ENCODE measurements around the gene TTLL10. TPM values are rescaled to one million over a fixed set of nuclear protein-coding genes. Genes with fewer than 3 reads are reported as not detected.

The TTLL10 gene, protein sequence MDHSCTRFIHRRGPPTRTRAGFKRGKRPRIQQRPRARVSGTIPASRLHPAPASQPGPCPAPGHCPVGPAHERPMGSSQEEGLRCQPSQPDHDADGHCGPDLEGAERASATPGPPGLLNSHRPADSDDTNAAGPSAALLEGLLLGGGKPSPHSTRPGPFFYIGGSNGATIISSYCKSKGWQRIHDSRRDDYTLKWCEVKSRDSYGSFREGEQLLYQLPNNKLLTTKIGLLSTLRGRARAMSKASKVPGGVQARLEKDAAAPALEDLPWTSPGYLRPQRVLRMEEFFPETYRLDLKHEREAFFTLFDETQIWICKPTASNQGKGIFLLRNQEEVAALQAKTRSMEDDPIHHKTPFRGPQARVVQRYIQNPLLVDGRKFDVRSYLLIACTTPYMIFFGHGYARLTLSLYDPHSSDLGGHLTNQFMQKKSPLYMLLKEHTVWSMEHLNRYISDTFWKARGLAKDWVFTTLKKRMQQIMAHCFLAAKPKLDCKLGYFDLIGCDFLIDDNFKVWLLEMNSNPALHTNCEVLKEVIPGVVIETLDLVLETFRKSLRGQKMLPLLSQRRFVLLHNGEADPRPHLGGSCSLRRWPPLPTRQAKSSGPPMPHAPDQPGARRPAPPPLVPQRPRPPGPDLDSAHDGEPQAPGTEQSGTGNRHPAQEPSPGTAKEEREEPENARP
- total RNA-seq = not detected in 2 replicates

DNA sequence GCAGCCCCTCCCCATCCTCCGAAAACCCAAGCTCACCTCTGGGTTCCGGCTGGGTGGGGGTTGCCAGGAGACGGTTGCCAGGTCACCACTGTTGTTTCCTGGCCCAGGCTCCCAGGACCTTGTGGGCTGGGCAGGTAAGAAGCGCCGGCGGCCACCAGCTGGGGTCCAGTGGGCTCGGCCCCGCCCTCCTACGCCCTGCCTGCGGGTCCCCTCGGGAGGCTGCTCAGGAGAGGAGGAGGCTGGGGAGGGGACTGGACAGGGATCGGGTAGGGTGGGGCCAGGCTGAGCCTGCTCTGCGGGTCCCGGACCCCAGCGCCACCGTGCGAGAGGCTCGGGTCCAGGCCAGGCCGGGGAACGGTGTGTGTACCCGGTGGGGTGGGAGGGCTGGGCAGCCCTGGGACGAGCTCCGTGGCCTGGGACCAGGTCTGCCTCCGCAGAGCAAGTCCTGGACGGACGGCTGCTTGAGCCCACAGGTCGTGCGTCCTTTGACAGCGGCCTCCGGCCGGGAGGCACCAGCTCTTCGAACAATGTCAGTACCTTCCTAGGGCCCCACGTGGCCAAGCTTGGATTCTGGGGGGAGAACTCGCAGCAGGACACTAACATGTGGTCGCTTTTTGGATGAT is at the start of gene TTLL10:
Gene TTLL10, plus strand, starts transcription at position 88 of the 623 bp plus-strand sequence. CDS start 5,336 bp downstream, outside the sequence.

DNA sequence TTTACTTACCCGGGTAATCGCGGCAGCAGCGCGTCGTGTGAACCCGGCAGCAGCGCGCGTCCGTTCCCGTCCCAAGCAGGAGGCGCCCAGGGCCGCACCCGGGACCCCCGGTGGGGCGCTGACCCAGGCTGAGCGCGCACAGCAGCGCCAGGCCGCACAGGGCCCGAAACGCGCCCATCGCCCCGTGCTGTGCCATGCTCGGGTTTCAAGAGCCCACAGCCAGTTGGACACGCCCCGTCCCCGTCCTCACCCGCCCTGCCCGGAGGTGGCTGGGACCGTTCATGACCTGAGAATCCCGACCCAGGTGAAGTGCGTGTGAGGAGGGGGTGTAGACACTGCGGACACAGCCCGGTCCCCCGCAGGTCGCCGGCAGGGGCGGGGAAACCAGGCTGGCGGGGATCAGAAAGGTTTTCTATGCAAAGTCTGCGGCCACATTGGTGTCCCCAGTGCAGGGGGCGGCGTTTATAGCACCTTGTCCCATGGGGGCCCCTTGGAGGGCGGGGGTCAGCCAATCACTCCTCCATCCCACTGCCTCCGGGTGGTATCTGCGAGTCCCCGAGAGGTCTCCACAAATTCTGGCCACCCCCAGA is 32.8 kb downstream of the TTLL10 start, which contains the start of gene TNFRSF18:
Gene TNFRSF18, minus strand, starts transcription at position 217 of the 590 bp plus-strand sequence. Its CDS starts 21 bp downstream, at position 196.

DNA sequence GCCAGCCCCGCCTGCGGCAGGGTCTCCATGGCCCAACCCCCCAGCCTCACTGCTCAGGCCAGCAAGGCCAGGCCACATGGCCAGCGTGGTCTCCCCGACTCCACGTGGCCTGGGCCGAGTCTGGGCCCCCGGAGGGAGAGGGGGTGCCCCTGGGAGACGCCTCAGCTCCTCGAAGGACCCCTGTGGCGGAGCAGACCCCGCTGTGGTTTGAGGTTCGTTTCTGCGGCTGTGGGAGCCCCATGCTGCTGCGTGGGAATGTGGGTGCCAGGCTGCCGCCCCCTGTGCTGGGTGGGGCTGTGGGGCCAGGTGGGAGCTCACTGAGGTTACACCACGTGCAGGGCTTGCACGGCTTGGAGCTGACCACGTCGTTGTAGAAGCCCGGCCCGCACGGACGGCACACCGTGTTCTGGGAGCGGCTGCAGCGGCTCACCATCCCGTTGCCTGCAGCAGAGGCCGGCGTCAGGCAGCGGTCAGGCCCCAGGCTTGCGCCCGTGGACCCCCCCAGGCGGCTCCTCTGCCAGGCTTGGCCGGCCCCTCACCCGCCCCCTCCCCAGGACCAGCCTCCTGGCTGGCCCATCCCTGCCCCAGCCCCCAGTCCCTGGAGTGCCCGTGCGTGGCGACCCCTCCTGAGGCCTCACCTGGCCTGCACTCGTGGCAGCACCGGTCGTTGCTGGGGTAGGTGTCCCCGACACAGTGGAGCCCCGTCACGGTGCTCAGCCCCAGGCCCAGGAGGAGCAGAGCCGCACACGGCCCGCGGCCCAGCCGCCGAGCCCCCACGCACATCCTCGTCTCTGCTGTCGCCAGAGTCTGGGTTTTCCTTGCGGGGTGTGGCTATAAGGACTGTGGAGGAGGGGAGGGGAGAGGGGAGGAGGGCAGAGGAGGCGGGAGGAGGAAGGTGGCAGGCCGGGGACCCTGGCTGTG is 39.9 kb downstream of the TTLL10 start, which contains the start of gene TNFRSF4:
Gene TNFRSF4, minus strand, starts transcription at position 809 of the 921 bp plus-strand sequence. Its CDS starts 26 bp downstream, at position 783.

DNA sequence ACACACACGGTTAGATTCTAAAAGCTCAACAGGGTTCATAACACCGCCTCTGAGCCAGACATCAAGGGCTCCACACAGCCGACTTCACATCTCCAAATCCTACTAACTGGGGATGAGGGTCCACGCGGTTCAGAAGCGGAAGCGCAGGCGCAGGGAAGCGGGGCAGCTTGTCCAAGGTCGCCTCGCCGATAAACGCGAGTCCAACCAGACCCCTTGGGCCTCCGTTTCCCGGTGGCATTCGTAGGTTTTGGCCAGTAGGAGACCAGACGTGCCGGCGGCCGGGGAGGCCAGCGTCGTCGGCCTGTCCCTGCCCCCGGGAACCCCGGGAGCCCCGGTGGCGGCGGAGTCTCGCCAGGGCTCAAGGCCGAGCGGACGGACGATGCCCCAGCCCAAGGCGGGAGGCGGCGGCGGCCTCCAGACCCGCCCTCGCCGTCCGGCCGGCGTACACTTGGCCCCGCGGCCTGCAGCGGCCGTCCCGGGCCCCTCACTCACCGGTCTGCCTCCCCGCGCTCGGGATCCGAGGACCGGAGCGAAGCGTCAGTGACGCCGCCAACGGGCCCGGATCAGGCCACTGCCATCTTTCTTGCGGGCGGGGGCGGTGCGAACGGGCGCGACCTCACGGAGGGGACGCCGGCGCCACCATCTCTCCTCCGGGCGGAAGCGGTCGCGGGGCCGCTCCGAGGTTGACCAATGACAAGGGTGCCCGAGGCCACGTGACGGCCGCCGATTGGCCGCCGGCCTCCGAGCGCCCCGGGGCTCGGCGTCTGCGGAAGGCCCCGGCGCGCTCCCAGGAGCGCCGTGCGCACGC is 57.9 kb downstream of the TTLL10 start, which contains the start of gene SDF4:
Gene SDF4, minus strand, starts transcription at position 602 of the 808 bp plus-strand sequence. CDS start 3,229 bp downstream, outside the sequence.

DNA sequence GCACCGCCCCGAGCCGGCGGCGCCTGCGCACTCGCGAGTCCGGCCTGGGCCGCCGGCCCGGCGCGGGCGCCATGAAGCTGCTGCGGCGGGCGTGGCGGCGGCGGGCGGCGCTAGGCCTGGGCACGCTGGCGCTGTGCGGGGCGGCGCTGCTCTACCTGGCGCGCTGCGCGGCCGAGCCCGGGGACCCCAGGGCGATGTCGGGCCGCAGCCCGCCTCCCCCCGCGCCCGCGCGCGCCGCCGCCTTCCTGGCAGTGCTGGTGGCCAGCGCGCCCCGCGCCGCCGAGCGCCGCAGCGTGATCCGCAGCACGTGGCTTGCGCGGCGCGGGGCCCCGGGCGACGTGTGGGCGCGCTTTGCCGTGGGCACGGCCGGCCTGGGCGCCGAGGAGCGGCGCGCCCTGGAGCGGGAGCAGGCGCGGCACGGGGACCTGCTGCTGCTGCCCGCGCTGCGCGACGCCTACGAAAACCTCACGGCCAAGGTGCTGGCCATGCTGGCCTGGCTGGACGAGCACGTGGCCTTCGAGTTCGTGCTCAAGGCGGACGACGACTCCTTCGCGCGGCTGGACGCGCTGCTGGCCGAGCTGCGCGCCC is 58.6 kb downstream of the TTLL10 start, which contains the start of gene B3GALT6:
Gene B3GALT6, plus strand, starts transcription at position 30 of the 588 bp plus-strand sequence. Its CDS starts 42 bp downstream, at position 72.

DNA sequence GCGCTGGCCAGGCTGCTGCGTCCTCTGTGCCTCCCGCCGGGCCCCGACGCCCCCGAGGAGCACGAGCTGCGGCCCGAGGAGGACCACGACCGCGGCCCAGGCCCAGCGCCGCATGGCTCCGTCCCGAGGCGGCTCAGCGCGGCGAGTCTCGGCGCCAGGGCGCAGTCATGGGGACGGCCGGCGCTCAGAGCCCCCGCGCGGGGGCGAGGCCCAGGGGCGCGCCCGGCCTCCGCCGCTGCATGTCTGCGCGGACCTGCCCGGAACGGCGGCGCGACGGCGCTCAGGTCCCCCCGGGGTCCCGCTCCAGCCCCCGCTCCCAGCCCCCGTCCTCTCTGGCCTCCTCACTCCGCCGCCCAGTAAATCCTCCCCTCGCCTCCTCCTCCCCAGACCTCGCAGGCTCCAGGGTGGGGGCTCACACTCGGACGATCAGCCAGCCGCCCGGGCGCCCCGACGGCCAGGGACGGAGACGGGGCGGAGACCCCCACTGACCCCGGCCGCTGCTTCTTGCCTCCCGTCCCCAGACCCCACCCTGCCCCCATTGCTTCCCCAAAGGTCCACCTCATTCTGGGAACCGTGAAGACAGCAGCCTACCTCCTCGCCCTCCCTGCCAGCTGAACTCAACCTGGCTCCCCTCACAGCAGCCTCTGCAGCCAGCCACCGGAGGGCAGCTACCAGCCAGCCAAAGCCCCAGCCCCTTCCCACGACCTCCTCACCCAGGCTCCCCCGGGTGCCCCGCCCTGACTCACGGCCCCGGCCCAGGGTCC is 73.1 kb downstream of the TTLL10 start, which contains the start of gene C1QTNF12:
Gene C1QTNF12, minus strand, starts transcription at position 146 of the 764 bp plus-strand sequence. Its CDS starts 32 bp downstream, at position 114.

Small RNA genes lying within 50 kb of the gene (small RNA-seq; reads per million reads assigned to genes)
- gene MIR200A (4.5 reads per million, percentile 92 among the genes with 10 or more reads in this experiment), gene MIR200B (1.5 reads per million, percentile 71 among the genes with 10 or more reads in this experiment), gene MIR429 (0.40 reads per million, percentile 21 among the genes with 10 or more reads in this experiment)

Other genes with a start within 250 kb of the TTLL10 start
- not detected in 2 replicates for gene SAMD11, start 250.0 kb upstream of the TTLL10 start, total RNA-seq
- gene NOC2L, start 214.6 kb upstream of the TTLL10 start, total RNA-seq = 93.7 and 97.8 TPM in 2 replicates
- gene KLHL17, start 213.3 kb upstream of the TTLL10 start, total RNA-seq = 6.2 and 6.5 TPM in 2 replicates
- 0.65 and 1.1 TPM in 2 replicates for gene PLEKHN1, start 207.4 kb upstream of the TTLL10 start, total RNA-seq
- 0.33 TPM in 1 of 2 replicates, not detected in the other for gene PERM1, start 191.8 kb upstream of the TTLL10 start, total RNA-seq
- 20.6 and 41.2 TPM in 2 replicates for gene HES4, start 173.8 kb upstream of the TTLL10 start, total RNA-seq
- gene ISG15, start 160.4 kb upstream of the TTLL10 start, total RNA-seq = 64.7 and 72.8 TPM in 2 replicates
- 117 and 208 TPM in 2 replicates for gene AGRN, start 153.8 kb upstream of the TTLL10 start, total RNA-seq
- not detected in 2 replicates for gene RNF223, start 99.6 kb upstream of the TTLL10 start, total RNA-seq
- 12.1 and 12.4 TPM in 2 replicates for gene C1orf159, start 57.8 kb upstream of the TTLL10 start, total RNA-seq
- gene TNFRSF18, start 32.7 kb downstream of the TTLL10 start, total RNA-seq = not detected in 2 replicates
- 2.0 and 3.6 TPM in 2 replicates for gene TNFRSF4, start 40.3 kb downstream of the TTLL10 start, total RNA-seq
- 115 and 138 TPM in 2 replicates for gene SDF4, start 58.1 kb downstream of the TTLL10 start, total RNA-seq
- gene B3GALT6, start 58.4 kb downstream of the TTLL10 start, total RNA-seq = 27.9 and 34.9 TPM in 2 replicates
- 0.33 and 0.76 TPM in 2 replicates for gene C1QTNF12, start 72.8 kb downstream of the TTLL10 start, total RNA-seq
- 48.2 and 53.6 TPM in 2 replicates for gene UBE2J2, start 100.0 kb downstream of the TTLL10 start, total RNA-seq
- 0.33 and 0.67 TPM in 2 replicates for gene SCNN1D, start 106.6 kb downstream of the TTLL10 start, total RNA-seq
- 22.4 and 29.7 TPM in 2 replicates for gene ACAP3, start 134.1 kb downstream of the TTLL10 start, total RNA-seq
- 26.6 and 32.3 TPM in 2 replicates for gene PUSL1, start 134.7 kb downstream of the TTLL10 start, total RNA-seq
- gene INTS11, start 150.8 kb downstream of the TTLL10 start, total RNA-seq = 79.4 and 105 TPM in 2 replicates
- gene CPTP, start 150.9 kb downstream of the TTLL10 start, total RNA-seq = 30.7 and 31.7 TPM in 2 replicates
- 0.38 and 0.65 TPM in 2 replicates for gene TAS1R3, start 157.4 kb downstream of the TTLL10 start, total RNA-seq
- gene DVL1, start 175.5 kb downstream of the TTLL10 start, total RNA-seq = 40.6 and 55.2 TPM in 2 replicates
- gene MXRA8, start 184.7 kb downstream of the TTLL10 start, total RNA-seq = 1.6 TPM in 2 replicates
- 104 and 123 TPM in 2 replicates for gene AURKAIP1, start 201.3 kb downstream of the TTLL10 start, total RNA-seq
- gene CCNL2, start 225.5 kb downstream of the TTLL10 start, total RNA-seq = 135 and 138 TPM in 2 replicates
- gene MRPL20, start 233.4 kb downstream of the TTLL10 start, total RNA-seq = 88.0 and 89.5 TPM in 2 replicates
- gene ANKRD65, start 247.4 kb downstream of the TTLL10 start, total RNA-seq = under 0.01 TPM in 1 of 2 replicates, not detected in the other

Data from vein endothelial cell (primary cell).